PFSK-1 (cell line): ENCODE measurements around the gene TRAPPC3.

ENCODE experiments used
- FOXP2 ChIP-seq: optimal IDR thresholded peaks from 2 replicates; pipeline ENCODE3; 2011; ENCODE audit warnings: borderline replicate concordance, control low read depth, inconsistent platforms; ENCODE audit not compliant: insufficient read depth; ENCODE audit errors: extremely low read length, extremely low read depth
- POLR2AphosphoS5 ChIP-seq: IDR thresholded peaks from 2 replicates; pipeline ENCODE4 v1.6.1; 2012; ENCODE audit warnings: low read depth, mild to moderate bottlenecking, control low read depth, low read length, moderate library complexity
- REST ChIP-seq, 2 experiments: IDR thresholded peaks; 2 replicates each; pipeline versions ENCODE4 v1.6.1 to v1.8.0; 2011 to 2012; ENCODE audit warnings: low read depth in 2 of 2, low read length in 2 of 2, control low read depth in 1 of 2, inconsistent platforms in 1 of 2, mild to moderate bottlenecking in 1 of 2, moderate library complexity in 1 of 2; ENCODE audit not compliant: insufficient read depth in 1 of 2
- SIN3A ChIP-seq: IDR thresholded peaks from 2 replicates; pipeline ENCODE4 v1.6.1; 2012; ENCODE audit warnings: mild to moderate bottlenecking, low read length, moderate library complexity, borderline replicate concordance; ENCODE audit not compliant: insufficient read depth
- TAF1 ChIP-seq: IDR thresholded peaks from 2 replicates; pipeline ENCODE4 v1.6.1; 2012; ENCODE audit warnings: low read length, control low read depth, borderline replicate concordance; ENCODE audit not compliant: insufficient read depth

TRAPPC3 gene

GRCh38 chr1:36128126-36128904 is 21.0 kb downstream of the TRAPPC3 start:
- no peak for TF ChIP-seq FOXP2

- TF ChIP-seq SIN3A (no peak), FOXP2 (no peak), REST (IDR thresholded peaks at IDR 0.05; ENCODE audit: insufficient read depth in 1 of 2, low read depth in 2 of 2, low read length in 2 of 2) (no peak), POLR2AphosphoS5 (no peak), TAF1 (no peak)
These were observed 22.3 kb downstream of the TRAPPC3 start for GRCh38 chr1:36126797-36127500.

- TF ChIP-seq REST (IDR thresholded peaks at IDR 0.05; ENCODE audit: insufficient read depth in 1 of 2, low read depth in 2 of 2, low read length in 2 of 2) (no peak), TAF1 (no peak), FOXP2 (no peak), POLR2AphosphoS5 (no peak), SIN3A (no peak)
These were observed 23.1 kb downstream of the TRAPPC3 start for GRCh38 chr1:36126005-36126716.

GRCh38 chr1:36125129-36125991 is 23.9 kb downstream of the TRAPPC3 start, which contains the start of gene COL8A2:
Gene COL8A2 (minus strand): TSS chr1:36125222. CDS start chr1:36100242, 24,980 bp downstream.
- TF ChIP-seq SIN3A (no peak), POLR2AphosphoS5 (no peak), FOXP2 (no peak)

GRCh38 chr1:36124404-36125128 is 24.7 kb downstream of the TRAPPC3 start:
- TF ChIP-seq POLR2AphosphoS5 = no peak
- no peak for TF ChIP-seq FOXP2

GRCh38 chr1:36123356-36123755 is 25.9 kb downstream of the TRAPPC3 start:
- no peak for TF ChIP-seq SIN3A
- TF ChIP-seq TAF1 = no peak
- TF ChIP-seq FOXP2 = no peak
- no peak for TF ChIP-seq POLR2AphosphoS5
- TF ChIP-seq REST (IDR thresholded peaks at IDR 0.05; ENCODE audit: insufficient read depth in 1 of 2, low read depth in 2 of 2, low read length in 2 of 2) = no peak
